Karpas-422 (cell line): ENCODE data around the gene RNF144A. TPM values are rescaled to one million over a fixed set of nuclear protein-coding genes. Genes with fewer than 3 reads are reported as not detected.

Experiments used
- DNase-seq: peaks from one replicate; pipeline ENCODE4 v3.0.0-alpha.2; 2015
- H2AFZ ChIP-seq: fragments of 200-600 bp; sonication (generic); 2 replicates; pipeline ENCODE4 v1.6.1; 2014; ENCODE audit warnings: antibody characterized with exemption, low read length, mixed read lengths
- H3K27ac ChIP-seq: fragments of 200-600 bp; sonication (generic); 2 replicates; pipeline ENCODE4 v1.5.1; 2014; ENCODE audit warnings: mild to moderate bottlenecking, low read length, moderate library complexity
- H3K27me3 ChIP-seq: fragments of 200-600 bp; sonication (generic); 2 replicates; pipeline ENCODE4 v1.6.1; 2014; ENCODE audit warnings: low read length, mixed read lengths
- H3K36me3 ChIP-seq: fragments of 200-600 bp; sonication (generic); 2 replicates; pipeline ENCODE4 v1.6.1; 2014; ENCODE audit warnings: low read length, mixed read lengths; ENCODE audit not compliant: insufficient read depth
- H3K4me1 ChIP-seq: fragments of 200-600 bp; sonication (generic); 2 replicates; pipeline ENCODE4 v1.6.1; 2014; ENCODE audit warnings: mild to moderate bottlenecking, low read length, mixed read lengths
- H3K4me2 ChIP-seq: fragments of 200-600 bp; sonication (generic); 2 replicates; pipeline ENCODE4 v1.6.1; 2014; ENCODE audit warnings: low read length, low read depth, mild to moderate bottlenecking; ENCODE audit not compliant: poor library complexity, severe bottlenecking
- H3K4me3 ChIP-seq: fragments of 200-600 bp; sonication (generic); 2 replicates; pipeline ENCODE4 v1.5.1; 2014; ENCODE audit warnings: mild to moderate bottlenecking, antibody characterized with exemption, low read length, mixed read lengths
- H3K79me2 ChIP-seq: fragments of 200-600 bp; sonication (generic); 2 replicates; pipeline ENCODE4 v1.6.1; 2014; ENCODE audit warnings: mild to moderate bottlenecking, low read length, mixed read lengths
- H3K9ac ChIP-seq: fragments of 200-600 bp; sonication (generic); 2 replicates; pipeline ENCODE4 v1.6.0; 2014; ENCODE audit warnings: low read length
- H3K9me2 ChIP-seq: fragments of 200-600 bp; sonication (generic), shearing (Covaris generic); replicated peaks from 2 replicates; pipeline ENCODE4 v1.6.0; 2014; ENCODE audit warnings: mild to moderate bottlenecking, low read length, moderate library complexity; ENCODE audit not compliant: insufficient read depth
- H3K9me3 ChIP-seq: fragments of 300-700, 200-600 bp; sonication (generic); 2 replicates; pipeline ENCODE4 v1.6.1; 2014; ENCODE audit warnings: low read length, mixed read lengths
- H4K20me1 ChIP-seq: fragments of 200-600 bp; sonication (generic); 2 replicates; pipeline ENCODE4 v1.6.1; 2014; ENCODE audit warnings: mild to moderate bottlenecking, antibody characterized with exemption, low read length, low read depth; ENCODE audit not compliant: insufficient read depth
- total RNA-seq: library from RNA; depleted of rRNA; stranded (reverse); fragments of >200 nt; shearing (Covaris generic); gene quantifications from 2 replicates; pipeline ENCODE4 v1.2.3, GENCODE V29; 2014; ENCODE audit warnings: low replicate concordance

Gene RNF144A
- total RNA-seq, 1 experiment from 2014 or later = 0.07 TPM

DNA sequence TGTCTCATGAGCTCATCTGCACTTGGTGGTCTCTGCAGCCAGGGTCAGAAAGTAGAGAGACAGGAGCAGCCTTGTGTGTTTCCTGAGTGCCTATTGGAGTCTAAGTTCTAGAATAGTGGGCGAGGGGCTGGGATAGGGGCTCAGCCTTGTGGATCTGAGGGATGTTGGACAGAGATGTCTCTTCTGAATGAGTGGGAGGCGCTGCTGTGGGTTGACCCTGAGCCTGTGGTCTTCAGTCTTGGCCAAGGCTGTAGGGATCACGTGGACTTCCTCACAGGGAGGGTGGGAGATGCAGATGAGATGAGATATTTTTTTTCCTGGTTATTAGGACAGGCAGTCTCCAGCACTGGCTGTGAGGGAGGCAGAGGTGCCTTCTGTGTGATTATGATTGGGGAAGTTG lies 61.8 kb downstream of the RNF144A start:
- Histone ChIP-seq H3K79me2 (no peaks in the 10 kb centered on the region), H2AFZ (no peak overlapping the region), H3K27me3 (no peaks in the 10 kb centered on the region; the same call in 1 of the 2 replicates), H4K20me1 (no peaks in the 10 kb centered on the region), H3K36me3 (no peaks in the 10 kb centered on the region), H3K9me2 (no peaks in the 10 kb centered on the region), H3K9me3 (no peaks in the 10 kb centered on the region), H3K4me2 (no peak overlapping the region), H3K9ac (no peak overlapping the region), H3K27ac (no peak overlapping the region), H3K4me3 (no peak overlapping the region), H3K4me1 (no peaks in the 10 kb centered on the region)
- DNase-seq = no peak

DNA sequence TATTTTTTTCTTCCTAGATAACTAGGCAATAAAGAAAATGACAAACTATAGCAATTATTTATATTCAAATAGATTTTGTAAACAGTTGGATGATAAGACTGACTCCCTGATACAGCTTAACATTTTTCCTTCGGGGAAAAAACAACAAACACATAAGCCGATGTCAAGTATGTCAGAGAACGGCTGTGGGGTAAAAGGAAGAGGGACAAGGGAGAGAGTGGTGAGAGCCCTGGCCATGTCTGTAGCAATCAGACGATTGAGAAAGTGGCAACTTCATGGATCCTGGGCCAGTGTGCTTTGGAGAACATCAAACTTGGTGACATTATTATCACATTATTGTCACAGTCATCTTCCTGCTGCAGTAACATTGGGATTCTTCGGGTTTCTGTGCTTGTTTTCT lies 65.2 kb downstream of the RNF144A start:
- no peaks in the 10 kb centered on the region for H3K36me3 ChIP-seq
- H3K9me3 ChIP-seq = no peaks in the 10 kb centered on the region
- DNase-seq = no peak
- no peak overlapping the region for H2AFZ ChIP-seq
- H4K20me1 ChIP-seq = 0 out of 2 replicates have a peak, but pooled peaks cover 2% of the 10 kb centered on the region
- no peaks in the 10 kb centered on the region for H3K4me1 ChIP-seq
- no peaks in the 10 kb centered on the region; the same call in 1 of the 2 replicates for H3K27me3 ChIP-seq
- no peak overlapping the region for H3K9ac ChIP-seq
- no peak overlapping the region for H3K27ac ChIP-seq
- H3K4me2 ChIP-seq = no peak overlapping the region
- no peaks in the 10 kb centered on the region for H3K9me2 ChIP-seq
- no peak overlapping the region for H3K4me3 ChIP-seq
- no peaks in the 10 kb centered on the region for H3K79me2 ChIP-seq

DNA sequence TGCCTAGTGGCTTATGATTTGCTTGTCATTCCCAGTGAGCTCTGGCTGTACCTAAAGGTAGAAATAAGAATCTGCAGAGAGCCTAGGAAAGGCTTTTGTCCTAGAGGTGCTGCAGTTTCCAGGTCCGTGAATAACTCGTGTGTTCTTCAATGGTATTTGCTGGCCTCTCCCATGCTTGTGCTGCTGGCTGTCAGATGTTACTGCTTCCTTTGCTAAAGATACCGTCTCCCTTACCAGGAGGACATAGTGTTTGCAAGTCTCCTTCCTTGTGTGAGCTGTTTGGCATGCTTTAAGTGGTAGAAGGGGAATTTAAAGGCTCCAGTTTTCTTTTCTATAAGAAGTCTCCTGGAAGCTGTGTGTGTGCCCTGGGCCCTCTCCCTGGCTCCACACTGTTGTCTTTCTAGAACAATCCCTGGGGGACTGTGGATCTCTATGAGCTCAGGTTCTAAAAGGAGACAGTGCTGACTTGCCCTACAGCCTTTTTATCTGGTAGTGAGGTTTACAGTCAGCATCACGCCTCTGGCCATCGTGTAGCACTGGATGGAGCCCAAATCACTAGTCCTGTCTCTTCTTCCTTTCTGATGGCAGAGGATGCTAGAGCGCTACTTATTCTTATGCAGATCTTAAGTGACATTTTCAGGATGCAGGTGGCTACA lies 65.8 kb downstream of the RNF144A start:
- Histone ChIP-seq H4K20me1 (0 out of 2 replicates have a peak, but pooled peaks cover 2% of the 10 kb centered on the region), H3K27me3 (no peaks in the 10 kb centered on the region; the same call in 1 of the 2 replicates), H3K9me3 (no peaks in the 10 kb centered on the region), H3K79me2 (no peaks in the 10 kb centered on the region), H3K9me2 (no peaks in the 10 kb centered on the region), H3K4me2 (no peak overlapping the region), H3K9ac (no peak overlapping the region), H3K27ac (no peak overlapping the region), H3K36me3 (no peaks in the 10 kb centered on the region), H3K4me1 (no peaks in the 10 kb centered on the region), H3K4me3 (no peak overlapping the region), H2AFZ (no peak overlapping the region)
- DNase-seq = no peak

DNA sequence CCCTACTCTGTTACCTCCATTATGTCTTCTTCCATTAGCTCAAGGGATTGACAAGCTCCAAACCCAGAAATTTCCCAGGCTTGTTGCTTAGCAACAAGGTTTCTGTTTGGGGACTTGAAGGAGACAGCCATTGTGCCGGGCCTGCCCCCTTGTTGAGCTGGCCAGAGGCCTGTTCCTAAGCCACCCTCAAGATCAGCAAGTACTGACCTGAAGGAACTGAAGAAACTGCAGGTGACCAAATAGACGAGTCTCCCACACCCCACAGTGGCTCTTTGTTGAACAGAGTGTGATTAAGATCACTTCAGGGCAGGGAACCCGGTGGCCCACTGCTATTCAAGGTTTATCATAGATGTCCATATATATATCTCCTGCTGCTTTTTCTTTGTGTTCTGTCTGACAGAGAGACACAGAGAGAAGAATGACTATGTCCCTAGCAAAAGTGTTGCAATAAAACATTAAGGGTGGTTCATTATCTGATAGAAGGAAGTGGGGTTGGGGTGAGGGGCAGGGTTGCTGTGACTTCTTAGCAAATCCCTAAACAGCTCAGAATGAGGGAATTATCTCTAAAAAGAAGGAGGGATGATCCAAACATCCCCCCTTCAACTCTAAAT lies 69.2 kb downstream of the RNF144A start:
- no peak for DNase-seq
- Histone ChIP-seq H3K27me3 (no peaks in the 10 kb centered on the region), H3K9ac (no peak overlapping the region), H4K20me1 (0 out of 2 replicates have a peak, but pooled peaks cover 2% of the 10 kb centered on the region), H3K79me2 (no peaks in the 10 kb centered on the region), H3K9me2 (no peaks in the 10 kb centered on the region), H3K4me3 (no peak overlapping the region), H3K4me2 (no peak overlapping the region), H3K4me1 (no peaks in the 10 kb centered on the region), H2AFZ (no peak overlapping the region), H3K36me3 (no peaks in the 10 kb centered on the region), H3K27ac (no peak overlapping the region), H3K9me3 (peaks cover 3% of the 10 kb centered on the region; the same call in 1 of the 2 replicates)

DNA sequence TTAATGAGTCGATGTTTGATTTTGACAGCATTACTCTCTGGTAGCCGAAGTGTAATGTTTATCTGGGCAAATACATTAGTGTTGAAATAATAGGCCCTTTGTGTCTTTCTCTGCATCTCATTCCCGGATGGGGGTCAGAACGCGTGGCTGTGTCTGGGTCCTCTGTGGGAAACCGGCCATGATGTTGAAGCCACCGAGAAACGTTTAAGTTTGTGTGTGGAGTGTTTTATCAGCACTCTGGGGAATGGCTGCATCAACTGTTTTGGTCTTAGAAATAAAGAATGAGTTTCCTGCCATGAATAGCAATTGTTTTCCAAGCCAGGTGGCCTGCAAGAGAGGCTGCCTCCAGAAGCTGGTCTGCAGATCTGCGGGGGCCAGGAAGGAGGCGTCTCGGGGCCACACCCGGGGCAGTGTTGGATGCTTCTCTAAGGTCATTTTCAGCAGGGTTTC lies 69.7 kb downstream of the RNF144A start:
- no peaks in the 10 kb centered on the region for H3K27me3 ChIP-seq
- H3K4me1 ChIP-seq = no peaks in the 10 kb centered on the region
- H3K9ac ChIP-seq = no peak overlapping the region
- no peaks in the 10 kb centered on the region for H3K79me2 ChIP-seq
- H3K9me2 ChIP-seq = no peaks in the 10 kb centered on the region
- H3K4me2 ChIP-seq = no peak overlapping the region
- H3K27ac ChIP-seq = no peak overlapping the region
- H2AFZ ChIP-seq = no peak overlapping the region
- DNase-seq = no peak
- H3K9me3 ChIP-seq = peaks cover 3% of the 10 kb centered on the region; the same call in 1 of the 2 replicates
- H4K20me1 ChIP-seq = 0 out of 2 replicates have a peak, but pooled peaks cover 2% of the 10 kb centered on the region
- no peak overlapping the region for H3K4me3 ChIP-seq
- H3K36me3 ChIP-seq = no peaks in the 10 kb centered on the region

DNA sequence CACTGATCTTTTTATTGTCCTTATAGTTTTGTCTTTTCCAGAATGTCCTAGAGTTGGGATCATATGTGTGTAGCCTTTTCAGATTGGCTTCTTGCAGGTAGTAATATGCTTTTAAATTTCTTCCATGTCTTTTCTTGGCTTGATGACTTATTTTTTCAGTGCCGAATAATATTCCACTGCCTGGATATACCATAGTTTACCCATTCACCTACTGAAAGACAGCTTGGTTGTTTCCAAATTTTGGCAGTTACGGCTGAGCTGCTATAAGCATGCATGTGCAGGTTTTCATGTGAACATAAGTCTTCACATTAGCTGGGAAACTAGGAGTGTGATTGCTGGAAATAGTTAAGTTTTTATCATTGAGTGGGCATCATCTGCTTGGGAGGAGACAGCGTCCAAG lies 73.7 kb downstream of the RNF144A start:
- Histone ChIP-seq H3K9me3 (peaks cover 3% of the 10 kb centered on the region; the same call in 1 of the 2 replicates), H3K9ac (no peak overlapping the region), H3K79me2 (no peaks in the 10 kb centered on the region), H3K27ac (no peak overlapping the region), H3K36me3 (no peaks in the 10 kb centered on the region), H2AFZ (no peak overlapping the region), H3K4me1 (no peaks in the 10 kb centered on the region), H3K4me2 (no peak overlapping the region), H3K9me2 (no peaks in the 10 kb centered on the region), H4K20me1 (no peaks in the 10 kb centered on the region), H3K4me3 (no peak overlapping the region), H3K27me3 (no peaks in the 10 kb centered on the region)
- no peak for DNase-seq

DNA sequence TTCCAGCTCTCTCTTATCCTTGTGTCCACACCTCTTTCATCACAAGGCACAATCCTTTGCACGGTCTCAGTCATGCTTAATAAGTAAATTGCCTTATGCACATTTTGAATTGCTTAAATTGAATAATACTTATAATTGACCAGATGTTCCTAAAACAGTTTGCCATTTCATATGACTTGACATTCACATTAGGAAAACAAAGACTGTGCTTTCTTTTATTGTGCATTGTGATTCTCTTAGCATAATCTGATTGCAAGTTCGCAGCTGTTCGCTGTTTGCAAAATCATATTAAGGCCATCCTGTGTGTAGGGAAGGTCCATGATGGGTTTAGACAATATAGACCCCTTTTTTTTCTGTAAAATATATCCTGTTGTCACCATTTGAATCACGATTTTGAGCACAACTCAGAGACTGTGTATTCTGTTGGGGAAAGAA lies 75.6 kb downstream of the RNF144A start:
- Histone ChIP-seq H4K20me1 (no peaks in the 10 kb centered on the region), H3K4me3 (no peak overlapping the region), H3K27me3 (no peaks in the 10 kb centered on the region), H3K36me3 (no peaks in the 10 kb centered on the region), H3K9ac (no peak overlapping the region), H3K27ac (no peak overlapping the region), H3K9me2 (no peaks in the 10 kb centered on the region), H3K79me2 (no peaks in the 10 kb centered on the region), H3K4me2 (no peak overlapping the region), H2AFZ (no peak overlapping the region), H3K4me1 (no peaks in the 10 kb centered on the region), H3K9me3 (peaks cover 3% of the 10 kb centered on the region; the same call in 1 of the 2 replicates)
- DNase-seq = no peak

DNA sequence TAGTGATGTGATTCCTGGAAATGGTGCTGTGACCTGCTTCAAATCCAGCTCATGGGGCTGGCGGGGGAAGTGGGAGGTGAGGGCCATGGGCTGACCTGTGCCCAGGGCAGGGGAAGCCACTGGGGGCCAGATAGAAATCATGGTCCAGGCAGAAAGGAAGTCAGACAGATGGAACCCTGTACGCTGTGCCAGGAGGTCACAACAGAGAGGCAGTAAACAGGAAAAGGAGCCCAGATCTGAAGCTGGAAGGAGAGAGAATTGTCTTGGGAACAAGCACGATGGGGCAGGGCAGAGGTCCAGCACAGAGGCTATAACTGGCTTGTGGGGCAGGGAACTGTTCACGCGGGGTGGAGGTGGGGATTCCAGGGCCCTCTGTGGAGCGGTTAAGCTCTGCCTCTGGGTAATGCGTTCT lies 76.0 kb downstream of the RNF144A start:
- peaks cover 3% of the 10 kb centered on the region; the same call in 1 of the 2 replicates for H3K9me3 ChIP-seq
- no peak overlapping the region for H2AFZ ChIP-seq
- no peak for DNase-seq
- H3K4me3 ChIP-seq = no peak overlapping the region
- no peaks in the 10 kb centered on the region for H3K9me2 ChIP-seq
- H3K9ac ChIP-seq = no peak overlapping the region
- H3K79me2 ChIP-seq = no peaks in the 10 kb centered on the region
- H3K27me3 ChIP-seq = no peaks in the 10 kb centered on the region
- no peaks in the 10 kb centered on the region for H4K20me1 ChIP-seq
- no peaks in the 10 kb centered on the region for H3K4me1 ChIP-seq
- H3K4me2 ChIP-seq = no peak overlapping the region
- H3K27ac ChIP-seq = no peak overlapping the region
- no peaks in the 10 kb centered on the region for H3K36me3 ChIP-seq
